ENCODE measurements around the gene ROR2. TPM values are rescaled to one million over a fixed set of nuclear protein-coding genes. Genes with fewer than 3 reads are reported as not detected.

Gene ROR2
- total RNA-seq, 3 donors from 2014 or later = 0.10 to 0.16 (median 0.11) TPM

DNA sequence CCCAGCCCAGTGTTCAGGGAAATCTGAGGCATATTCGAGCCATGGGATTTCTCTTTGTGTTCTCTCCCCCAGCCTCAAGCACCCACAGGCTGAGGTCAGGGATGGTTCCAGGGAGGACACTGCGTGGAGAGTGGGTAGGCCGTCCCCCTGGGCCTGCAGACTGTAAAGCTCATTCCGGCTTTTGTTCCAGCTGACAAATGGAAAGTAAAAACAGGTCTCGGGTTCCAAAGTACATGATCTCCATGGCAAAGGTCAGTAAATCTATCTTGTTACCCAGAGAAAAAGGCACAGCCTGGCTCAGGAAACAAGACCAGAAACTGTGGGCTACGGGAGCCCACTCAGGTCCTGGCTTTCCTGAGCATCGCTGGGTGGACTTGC lies 116.2 kb downstream of the ROR2 start:
- Mint-ChIP-seq H3K4me3 (no peak overlapping the region), H3K36me3 (ENCODE audit: insufficient read depth) (no peaks in the 10 kb centered on the region), H3K27me3 (ENCODE audit: low read depth) (peaks cover 11% of the 10 kb centered on the region), H3K9me3 (no peaks in the 10 kb centered on the region), H3K4me1 (ENCODE audit: low read depth) (no peaks in the 10 kb centered on the region)
- ATAC-seq (no peak), DNase-seq (no peak)

DNA sequence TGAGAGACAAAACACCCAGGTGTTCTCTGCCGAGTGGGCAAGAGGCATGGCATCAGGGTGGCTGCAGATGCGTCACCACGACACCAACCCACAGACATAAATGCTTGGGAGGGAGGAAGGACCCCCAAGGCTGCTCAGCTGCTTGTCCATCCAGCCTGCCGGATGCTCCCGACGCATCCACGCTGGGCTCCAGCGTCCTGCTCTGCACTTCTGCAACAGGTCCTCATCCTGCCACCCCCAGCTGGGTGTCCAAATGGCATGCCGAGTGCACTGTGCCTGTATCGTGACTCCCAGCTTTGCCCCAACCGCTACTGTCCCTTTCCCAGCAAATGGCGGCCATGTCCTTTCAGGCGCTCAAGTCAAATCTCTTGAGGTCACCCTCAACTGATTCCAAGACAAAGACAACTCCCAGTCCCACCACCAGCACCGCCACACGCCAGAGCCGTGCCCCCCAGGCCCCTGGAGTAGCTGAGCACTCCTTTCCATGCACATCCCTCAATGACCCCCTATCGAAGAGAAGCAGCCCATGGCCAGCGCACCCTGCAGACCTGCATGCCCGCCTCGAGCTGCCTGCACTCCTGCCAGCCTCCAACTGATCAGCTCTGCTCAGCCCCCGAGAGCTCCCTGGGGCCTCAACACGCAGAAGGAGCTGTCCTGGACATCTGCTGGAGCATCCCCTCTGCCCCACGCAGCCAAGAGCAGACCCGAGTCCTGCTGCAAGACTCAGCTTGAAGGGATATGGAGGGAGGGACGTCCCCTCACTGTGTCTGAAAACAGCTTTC lies 116.7 kb downstream of the ROR2 start:
- H3K36me3 Mint-ChIP-seq (ENCODE audit: insufficient read depth) = no peaks in the 10 kb centered on the region
- DNase-seq (no peak), ATAC-seq (no peak)
- H3K4me3 Mint-ChIP-seq = no peak overlapping the region
- H3K9me3 Mint-ChIP-seq = no peaks in the 10 kb centered on the region
- peaks cover 7% of the 10 kb centered on the region for H3K27me3 Mint-ChIP-seq (ENCODE audit: low read depth)
- no peaks in the 10 kb centered on the region for H3K4me1 Mint-ChIP-seq (ENCODE audit: low read depth)

DNA sequence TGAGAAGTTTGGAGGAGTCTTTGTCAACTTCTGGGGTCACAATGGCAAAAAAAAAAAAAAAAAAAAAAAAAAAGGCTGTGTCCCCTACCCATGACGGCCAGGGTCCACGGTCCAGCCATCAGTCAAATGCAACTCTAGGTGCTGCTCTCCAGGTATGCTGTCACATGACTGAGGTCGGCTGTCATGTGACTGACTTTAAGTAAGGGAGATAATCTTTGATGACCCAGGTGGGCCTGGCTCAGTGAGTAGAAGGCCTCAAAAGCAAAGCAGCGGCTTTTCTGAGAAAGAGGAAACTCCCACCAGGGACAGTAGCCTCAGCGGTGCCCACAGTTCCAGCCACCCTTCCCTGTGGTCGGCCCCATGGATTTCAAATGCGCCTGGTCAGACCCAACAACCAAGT lies 117.7 kb downstream of the ROR2 start:
- H3K9me3 Mint-ChIP-seq = no peaks in the 10 kb centered on the region
- no peak overlapping the region for H3K4me3 Mint-ChIP-seq
- H3K36me3 Mint-ChIP-seq (ENCODE audit: insufficient read depth) = no peaks in the 10 kb centered on the region
- H3K27me3 Mint-ChIP-seq (ENCODE audit: low read depth) = peaks cover 5% of the 10 kb centered on the region
- no peaks in the 10 kb centered on the region for H3K4me1 Mint-ChIP-seq (ENCODE audit: low read depth)
- ATAC-seq = no peak
- no peak for DNase-seq

DNA sequence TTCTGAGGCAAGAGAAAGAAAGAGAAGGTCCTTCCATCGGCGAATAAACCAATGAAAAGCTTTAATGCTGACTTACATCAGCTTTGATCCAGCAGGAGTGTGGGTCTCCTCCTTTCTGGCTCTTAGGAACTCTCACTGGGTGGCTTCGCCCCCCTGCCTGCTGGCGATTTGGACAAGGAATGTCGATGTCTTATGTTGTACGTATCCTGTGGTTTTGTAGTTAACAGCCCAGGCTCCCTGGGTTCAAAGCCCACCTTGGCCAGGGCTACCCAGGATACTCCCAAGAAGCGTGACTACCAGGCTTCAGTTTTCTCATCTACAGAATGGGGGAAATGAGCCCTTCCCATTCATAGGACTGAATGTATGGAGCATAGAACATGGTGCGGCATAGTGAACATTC lies 124.2 kb downstream of the ROR2 start:
- no peaks in the 10 kb centered on the region for H3K9me3 Mint-ChIP-seq

DNA sequence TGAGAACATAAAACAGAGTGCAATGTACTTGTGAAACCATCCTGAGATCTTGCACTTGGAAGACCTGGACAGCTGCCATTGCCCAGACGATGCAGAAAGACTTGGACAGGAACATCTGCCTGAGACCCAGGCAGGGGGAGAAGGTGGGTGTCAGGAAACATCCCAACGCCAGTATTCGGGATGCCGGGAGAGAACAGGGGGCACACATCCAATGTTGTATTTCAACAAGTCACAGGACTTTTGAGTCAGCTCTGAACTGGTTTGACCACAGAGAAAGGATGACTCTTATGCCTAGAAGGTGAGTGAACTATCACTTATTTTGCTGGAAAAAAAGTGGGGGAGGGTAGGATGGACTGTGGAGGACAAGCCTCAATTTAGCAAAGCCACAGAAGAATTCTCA lies 124.6 kb downstream of the ROR2 start:
- no peaks in the 10 kb centered on the region for H3K36me3 Mint-ChIP-seq (ENCODE audit: insufficient read depth)
- no peaks in the 10 kb centered on the region for H3K4me1 Mint-ChIP-seq (ENCODE audit: low read depth)
- ATAC-seq = no peak
- no peaks in the 10 kb centered on the region for H3K9me3 Mint-ChIP-seq
- no peak for DNase-seq
- H3K27me3 Mint-ChIP-seq (ENCODE audit: low read depth) = peaks cover 7% of the 10 kb centered on the region
- H3K4me3 Mint-ChIP-seq = no peak overlapping the region

More for the DNA sequence above, 124.2 kb downstream of the ROR2 start:
- H3K36me3 Mint-ChIP-seq (ENCODE audit: insufficient read depth) = no peaks in the 10 kb centered on the region
- DNase-seq (no peak), ATAC-seq (no peak)
- no peaks in the 10 kb centered on the region for H3K4me1 Mint-ChIP-seq (ENCODE audit: low read depth)
- H3K27me3 Mint-ChIP-seq (ENCODE audit: low read depth) = peaks cover 7% of the 10 kb centered on the region
- no peak overlapping the region for H3K4me3 Mint-ChIP-seq

DNA sequence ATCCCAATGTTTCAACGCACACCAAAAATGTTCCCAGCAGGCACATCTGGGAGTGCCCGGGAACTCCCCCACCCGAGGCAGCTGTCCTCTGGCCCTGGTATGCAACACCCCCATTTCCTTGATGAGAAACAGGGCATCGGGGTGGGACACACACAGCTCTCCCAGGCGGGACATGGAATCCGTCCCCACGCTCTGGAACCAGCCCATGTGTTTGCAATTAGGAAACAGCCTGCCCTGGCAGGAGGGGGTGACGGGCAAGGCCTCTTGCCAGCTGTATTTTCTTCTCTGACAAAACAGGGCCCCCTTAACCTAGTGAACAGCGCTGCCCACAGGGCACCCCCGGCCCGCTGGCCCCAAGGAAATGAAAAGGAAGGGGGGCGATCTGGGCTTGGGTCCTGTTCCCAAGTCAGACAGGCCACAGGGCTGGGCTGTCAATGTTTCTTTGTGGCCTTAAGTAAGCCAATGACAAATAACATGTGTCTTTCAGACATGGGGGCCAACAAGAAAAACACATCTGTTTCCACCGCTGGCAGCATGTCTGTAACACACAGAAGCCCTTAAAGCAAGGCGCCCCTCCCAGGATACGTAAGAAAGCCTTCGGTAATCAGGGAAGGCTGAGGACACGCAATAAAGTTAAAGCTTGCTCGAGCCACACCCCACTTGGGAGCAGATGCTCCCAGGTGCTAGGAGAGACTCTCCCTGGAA lies 125.3 kb downstream of the ROR2 start:
- Mint-ChIP-seq H3K36me3 (ENCODE audit: insufficient read depth) (no peaks in the 10 kb centered on the region), H3K4me1 (ENCODE audit: low read depth) (no peaks in the 10 kb centered on the region), H3K9me3 (no peaks in the 10 kb centered on the region), H3K27me3 (ENCODE audit: low read depth) (peaks cover 7% of the 10 kb centered on the region), H3K4me3 (no peak overlapping the region)
- ATAC-seq (no peak), DNase-seq (no peak)

DNA sequence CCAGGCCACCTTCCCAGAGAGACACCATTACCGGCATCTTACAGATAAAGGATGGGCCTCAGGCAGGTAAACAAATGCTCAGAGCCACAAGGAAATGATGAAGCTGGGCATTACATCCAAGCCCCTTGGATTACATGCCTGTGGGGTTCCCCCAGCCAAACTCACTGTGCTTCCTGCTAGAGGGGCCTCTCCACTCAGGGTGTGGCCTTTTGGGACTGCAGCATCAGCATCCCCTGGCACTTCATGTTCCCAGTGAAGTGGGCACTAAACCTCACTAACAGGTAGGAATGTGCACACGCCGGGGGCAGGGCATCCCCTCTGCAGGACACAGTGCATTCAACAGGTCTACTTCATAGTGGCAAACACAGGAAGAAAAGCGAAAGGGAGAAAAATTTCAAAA lies 125.9 kb downstream of the ROR2 start:
- no peaks in the 10 kb centered on the region for H3K36me3 Mint-ChIP-seq (ENCODE audit: insufficient read depth)

DNA sequence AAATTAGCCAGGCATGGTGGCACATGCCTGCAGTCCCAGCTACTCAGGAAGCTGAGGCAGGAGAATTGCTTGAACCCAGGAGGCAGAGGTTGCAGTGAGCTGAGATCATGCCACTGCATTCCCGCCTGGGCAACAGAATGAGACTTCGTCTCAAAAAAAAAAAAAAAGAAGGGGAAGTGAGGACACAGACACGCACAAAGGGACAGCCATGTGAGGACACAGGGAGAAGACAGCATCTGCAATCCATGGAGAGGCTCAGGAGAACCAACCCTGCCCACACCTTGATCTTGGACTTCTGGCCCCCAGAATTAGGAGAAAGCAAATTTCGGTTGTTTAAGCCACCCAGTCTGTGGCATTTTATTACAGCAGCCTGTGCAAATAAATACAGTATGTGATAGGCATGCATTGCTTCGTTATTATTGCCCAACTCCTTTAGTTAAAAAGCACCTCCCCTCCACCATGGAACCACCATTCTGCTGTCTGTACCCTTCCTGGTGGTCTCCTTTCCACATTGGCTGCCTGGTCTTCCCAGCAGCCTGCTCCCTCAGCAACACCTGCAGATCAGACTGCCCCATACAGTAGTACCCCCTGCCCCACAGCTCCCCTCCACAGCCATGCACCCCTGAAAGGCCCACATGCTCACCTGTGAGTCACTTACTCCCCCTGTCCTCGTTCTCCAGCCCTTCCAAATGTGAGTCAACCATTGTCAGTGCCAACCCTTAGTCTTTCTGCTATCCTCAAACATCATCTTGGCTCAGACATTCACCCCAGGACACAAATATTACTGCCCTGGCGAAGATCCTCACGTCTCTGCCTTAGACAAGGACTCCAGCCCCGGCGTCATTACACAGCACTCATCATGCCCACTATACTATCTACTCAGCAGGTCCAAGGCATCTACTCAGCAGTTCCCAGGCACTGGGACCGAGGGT lies 128.8 kb downstream of the ROR2 start:
- Mint-ChIP-seq H3K9me3 (no peaks in the 10 kb centered on the region), H3K4me1 (ENCODE audit: low read depth) (no peaks in the 10 kb centered on the region), H3K27me3 (ENCODE audit: low read depth) (peaks cover 5% of the 10 kb centered on the region), H3K4me3 (no peak overlapping the region), H3K36me3 (ENCODE audit: insufficient read depth) (no peaks in the 10 kb centered on the region)
- no peak for DNase-seq
- no peak for ATAC-seq

More for the DNA sequence above, 125.9 kb downstream of the ROR2 start:
- H3K4me3 Mint-ChIP-seq = no peak overlapping the region
- H3K9me3 Mint-ChIP-seq = no peaks in the 10 kb centered on the region
- no peaks in the 10 kb centered on the region for H3K4me1 Mint-ChIP-seq (ENCODE audit: low read depth)
- peaks cover 5% of the 10 kb centered on the region for H3K27me3 Mint-ChIP-seq (ENCODE audit: low read depth)
- ATAC-seq (no peak), DNase-seq (no peak)

DNA sequence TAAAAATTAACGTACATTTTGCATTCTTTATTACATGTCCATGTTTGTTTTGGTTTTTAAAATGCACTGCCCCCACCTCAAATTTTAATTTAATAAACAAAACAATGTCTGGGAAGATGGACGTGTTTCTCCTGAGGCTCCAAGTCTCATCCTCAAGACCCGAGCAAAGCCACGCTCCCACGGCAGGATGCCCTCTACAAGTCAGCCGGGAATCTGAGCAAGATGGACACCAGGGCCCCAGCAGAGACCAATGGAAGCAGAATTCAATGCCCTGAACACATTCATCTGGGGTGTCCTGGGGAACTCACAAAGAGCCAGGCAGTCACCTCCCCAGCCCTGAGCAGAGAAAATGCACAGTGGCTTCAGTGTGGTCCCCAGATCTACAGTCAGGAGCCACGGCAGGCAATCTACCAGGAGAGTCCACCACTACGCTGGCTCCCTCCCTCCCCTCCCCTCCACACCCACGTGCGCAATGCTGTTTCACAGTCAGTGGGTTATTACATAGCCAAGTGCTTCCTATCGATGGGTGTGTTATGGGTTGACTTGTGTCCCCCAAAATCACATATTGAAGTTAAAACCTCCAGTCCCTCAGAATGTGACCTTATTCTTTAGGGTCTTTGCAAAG lies 129.8 kb downstream of the ROR2 start:
- no peaks in the 10 kb centered on the region for H3K9me3 Mint-ChIP-seq
- H3K36me3 Mint-ChIP-seq (ENCODE audit: insufficient read depth) = no peaks in the 10 kb centered on the region
- ATAC-seq = no peak
- no peaks in the 10 kb centered on the region for H3K4me1 Mint-ChIP-seq (ENCODE audit: low read depth)
- H3K4me3 Mint-ChIP-seq = no peak overlapping the region
- peaks cover 5% of the 10 kb centered on the region for H3K27me3 Mint-ChIP-seq (ENCODE audit: low read depth)
- DNase-seq = no peak

DNA sequence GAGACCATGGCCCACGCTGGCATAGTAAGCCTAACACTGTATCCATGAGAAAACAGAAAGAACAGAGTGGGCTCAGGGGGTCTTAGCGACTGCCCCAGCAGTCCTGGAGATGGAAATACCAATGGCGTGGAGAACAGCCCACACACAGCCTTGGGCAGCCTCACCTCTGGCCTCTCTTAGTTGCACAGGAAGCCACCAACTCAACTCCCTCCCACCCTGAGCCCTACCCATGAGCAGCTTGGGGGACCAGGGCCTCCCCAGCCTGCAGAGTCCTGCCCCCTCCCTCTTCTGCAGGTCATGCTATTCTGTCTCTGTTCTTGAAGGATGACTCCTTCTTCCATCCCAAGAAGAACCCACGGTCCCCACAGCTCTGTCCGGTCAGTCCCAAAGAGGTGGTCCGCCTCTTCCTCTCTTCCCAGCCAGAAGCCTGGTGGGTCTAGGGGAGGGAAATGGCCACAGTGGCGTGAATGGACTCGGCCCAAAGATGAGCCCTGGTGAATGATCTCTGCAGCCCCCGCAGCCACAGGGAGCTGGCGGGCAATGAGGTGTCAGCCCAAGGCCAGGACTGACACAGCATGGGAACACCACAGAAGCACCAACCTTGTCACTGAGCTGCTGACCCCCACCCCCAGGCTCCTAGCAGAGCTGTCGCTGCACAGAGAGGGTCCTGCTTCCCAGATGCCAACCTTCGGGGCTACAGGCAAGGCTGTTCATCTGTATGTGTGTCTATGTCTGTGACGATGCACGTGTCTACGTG lies 131.2 kb downstream of the ROR2 start:
- H3K4me3 Mint-ChIP-seq = no peak overlapping the region
- H3K36me3 Mint-ChIP-seq (ENCODE audit: insufficient read depth) = no peaks in the 10 kb centered on the region
- H3K9me3 Mint-ChIP-seq = no peaks in the 10 kb centered on the region
- ATAC-seq (no peak), DNase-seq (no peak)
- peaks cover 5% of the 10 kb centered on the region for H3K27me3 Mint-ChIP-seq (ENCODE audit: low read depth)
- no peaks in the 10 kb centered on the region for H3K4me1 Mint-ChIP-seq (ENCODE audit: low read depth)

DNA sequence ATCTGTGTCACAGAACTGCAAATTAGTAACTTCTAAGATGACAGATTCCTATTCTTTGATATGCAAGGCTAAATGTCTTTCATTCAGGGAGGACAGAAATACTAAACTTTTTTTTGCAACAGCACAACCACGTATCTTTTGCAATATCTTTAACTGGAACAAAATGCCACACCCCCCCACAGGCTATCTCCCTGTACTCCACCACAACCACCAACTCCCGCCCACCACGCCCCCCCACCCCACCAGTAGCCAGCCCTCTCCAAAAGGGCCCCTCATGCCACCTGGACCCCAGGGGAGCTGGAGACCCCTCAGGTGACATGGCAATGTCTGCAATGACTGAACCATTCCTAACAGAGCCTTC lies 131.8 kb downstream of the ROR2 start:
- no peak overlapping the region for H3K4me3 Mint-ChIP-seq
- H3K36me3 Mint-ChIP-seq (ENCODE audit: insufficient read depth) = no peaks in the 10 kb centered on the region
- DNase-seq (no peak), ATAC-seq (no peak)
- H3K9me3 Mint-ChIP-seq = no peaks in the 10 kb centered on the region
- no peaks in the 10 kb centered on the region for H3K4me1 Mint-ChIP-seq (ENCODE audit: low read depth)
- H3K27me3 Mint-ChIP-seq (ENCODE audit: low read depth) = peaks cover 5% of the 10 kb centered on the region

DNA sequence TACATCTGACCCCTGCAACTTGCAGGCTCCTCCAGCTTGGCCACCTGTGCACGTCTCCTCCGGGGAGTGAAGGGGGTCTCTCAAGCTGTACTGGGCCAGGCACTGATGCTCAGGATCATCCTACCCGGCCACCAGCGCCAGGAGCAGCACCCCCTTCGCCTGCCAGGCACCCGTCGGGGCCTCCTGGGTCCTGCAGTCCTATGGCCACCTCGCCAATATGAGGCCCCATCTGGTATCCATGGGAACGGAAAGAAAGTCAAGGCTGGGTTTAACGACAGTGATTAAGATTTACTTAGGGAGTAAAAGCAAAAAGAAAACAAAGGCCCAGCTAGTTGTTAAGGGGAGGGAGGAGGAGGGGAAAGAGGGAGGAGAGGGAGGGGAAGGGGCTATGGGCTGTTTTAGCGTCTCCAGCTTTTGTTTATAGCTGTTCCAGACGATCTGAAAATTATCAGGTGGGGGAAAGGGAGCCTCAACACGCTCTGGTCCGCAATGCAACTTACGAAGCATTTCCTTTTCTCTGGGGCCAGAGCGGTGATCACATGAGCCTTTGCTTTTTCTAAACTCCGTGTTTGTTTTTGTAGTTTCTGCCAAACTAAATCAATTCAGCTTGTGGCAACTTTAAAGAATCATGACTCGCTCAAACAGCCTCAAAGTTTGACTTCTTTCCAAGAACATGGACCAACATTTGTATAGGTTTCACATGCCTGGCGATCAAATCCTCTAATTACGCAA lies 132.4 kb downstream of the ROR2 start:
- Mint-ChIP-seq H3K36me3 (ENCODE audit: insufficient read depth) (no peaks in the 10 kb centered on the region), H3K9me3 (no peaks in the 10 kb centered on the region), H3K4me3 (no peak overlapping the region), H3K27me3 (ENCODE audit: low read depth) (peaks cover 5% of the 10 kb centered on the region), H3K4me1 (ENCODE audit: low read depth) (no peaks in the 10 kb centered on the region)
- no peak for ATAC-seq
- DNase-seq = no peak

DNA sequence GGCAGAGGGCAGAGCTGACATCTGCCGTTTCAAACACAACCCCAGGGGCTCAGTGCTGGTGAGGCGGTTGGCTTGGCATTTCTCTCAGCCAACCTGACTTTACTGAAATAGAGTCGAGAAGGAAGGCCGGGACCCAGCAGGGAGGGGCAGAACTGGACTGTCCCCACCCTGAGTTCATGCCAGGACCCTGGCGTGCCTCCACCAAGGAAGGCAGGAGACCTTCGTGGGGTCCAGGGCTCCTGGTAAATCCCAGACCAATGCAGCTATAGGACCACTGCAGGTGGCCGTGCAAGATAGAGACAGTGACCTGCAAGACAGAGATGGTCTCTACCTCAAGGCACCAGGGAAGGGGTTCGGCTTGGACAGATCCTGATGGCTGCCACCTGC lies 132.9 kb downstream of the ROR2 start:
- peaks cover 5% of the 10 kb centered on the region for H3K27me3 Mint-ChIP-seq (ENCODE audit: low read depth)
- H3K36me3 Mint-ChIP-seq (ENCODE audit: insufficient read depth) = no peaks in the 10 kb centered on the region
- no peaks in the 10 kb centered on the region for H3K4me1 Mint-ChIP-seq (ENCODE audit: low read depth)
- DNase-seq = no peak
- no peak for ATAC-seq
- H3K9me3 Mint-ChIP-seq = no peaks in the 10 kb centered on the region
- no peak overlapping the region for H3K4me3 Mint-ChIP-seq

Measured in activated T-cell treated with anti-CD3 and anti-CD28 coated beads, Interleukin-2, amount 50 U/mL, for 4 hours (primary cell).